GM21367 (cell line): ENCODE data around the gene CA4.
"Not testable (repeated sequence)": the region's sequence is repeated elsewhere in the genome, so short reads cannot be mapped to it uniquely, and the experiment has no call there.

Experiments used
- ATAC-seq: cut with Tn5 transposase; IDR thresholded peaks from one replicate; pipeline ENCODE4 v1.9.1; 2021; ENCODE audit not compliant: unreplicated experiment

The CA4 gene

DNA sequence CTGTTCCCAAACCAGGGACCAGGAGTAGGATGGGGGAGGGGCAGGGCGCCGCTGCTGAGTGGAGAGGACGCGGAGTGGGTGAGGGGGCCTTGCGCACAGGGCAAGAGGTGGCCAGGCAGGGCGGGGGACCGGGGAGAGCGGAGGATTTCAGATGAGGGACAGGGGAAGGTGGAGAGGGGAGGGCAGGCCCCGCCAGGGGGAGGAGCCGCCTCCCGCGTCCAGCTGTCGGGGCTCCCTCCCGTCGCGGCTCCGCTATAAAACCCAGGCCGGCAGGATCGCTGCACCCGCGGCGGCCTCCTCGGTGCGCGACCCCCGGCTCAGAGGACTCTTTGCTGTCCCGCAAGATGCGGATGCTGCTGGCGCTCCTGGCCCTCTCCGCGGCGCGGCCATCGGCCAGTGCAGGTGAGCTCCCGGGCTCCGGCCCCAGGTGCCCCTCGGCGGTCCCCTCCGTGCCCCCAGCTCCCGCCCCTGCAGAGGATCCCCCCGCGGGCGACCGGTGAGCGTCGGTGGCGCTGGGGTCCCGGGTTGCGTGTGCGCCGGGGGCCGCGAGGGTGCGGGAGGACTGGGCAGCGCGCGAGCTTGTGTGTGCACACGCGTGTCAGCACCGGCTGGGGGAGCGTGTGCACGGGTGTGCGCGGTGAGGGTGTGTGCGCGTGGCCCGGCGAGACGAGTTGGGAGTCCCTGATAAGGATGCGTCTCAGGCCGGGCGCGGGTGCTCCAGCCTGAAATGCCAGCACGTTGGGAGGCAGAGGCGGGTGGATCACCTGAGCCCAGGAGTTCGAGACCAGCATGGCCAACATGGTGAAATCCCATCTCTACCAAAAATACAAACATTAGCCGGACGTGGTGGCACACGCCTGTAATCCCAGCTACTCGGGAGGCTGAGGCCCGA lies at the start of gene CA4:
CA4 (plus strand) TSS at position 283 of the 892 bp plus-strand sequence; CDS start at position 345, 62 bp downstream.
- no peak for ATAC-seq

DNA sequence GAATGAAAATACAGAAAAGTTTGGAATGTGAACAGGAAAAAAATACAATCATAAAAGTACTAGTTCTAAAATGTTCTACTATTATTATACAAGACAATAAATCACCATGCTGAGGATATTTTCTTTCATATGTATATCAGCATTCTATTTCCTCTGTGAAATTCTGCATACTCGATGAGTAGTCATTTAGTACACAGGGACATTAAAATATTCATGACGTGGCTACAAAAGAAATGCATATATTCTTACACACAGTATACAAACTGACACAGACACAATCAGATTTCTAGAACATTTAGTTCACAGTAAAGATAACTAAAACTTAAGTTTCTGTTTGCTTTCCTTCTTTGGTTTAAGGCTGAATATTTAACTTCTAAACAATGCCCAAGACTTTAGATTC lies 49.2 kb upstream of the CA4 start:
- not testable (repeated sequence) for ATAC-seq

DNA sequence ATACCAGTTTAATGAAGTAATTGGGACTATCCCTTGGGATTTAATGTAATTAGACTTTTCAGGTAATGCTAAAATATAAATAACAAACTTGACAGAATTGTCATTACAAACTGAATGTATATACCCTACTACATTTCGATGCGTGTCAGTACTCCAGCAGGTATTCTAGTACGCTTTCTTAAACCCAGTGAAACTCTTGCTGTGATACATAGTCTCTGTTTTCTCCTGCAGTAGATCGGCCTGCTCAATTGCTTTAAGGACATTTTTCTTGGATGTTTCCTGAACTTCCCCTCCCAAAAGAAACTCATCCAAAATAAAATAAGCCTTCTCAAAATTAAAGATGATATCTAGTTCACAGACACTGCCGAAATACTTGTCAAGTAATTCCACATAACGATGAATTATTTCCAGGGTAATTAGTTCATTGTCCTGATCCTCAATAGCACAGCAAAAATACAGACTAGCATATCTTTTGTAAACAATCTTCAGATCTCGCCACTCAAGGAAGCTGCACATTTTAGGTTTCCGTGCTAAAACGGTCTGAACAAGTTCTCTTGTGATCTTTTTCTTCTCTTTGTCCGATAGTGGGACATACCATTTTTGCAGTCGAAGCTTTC lies 47.6 kb upstream of the CA4 start:
- not testable (repeated sequence) for ATAC-seq

DNA sequence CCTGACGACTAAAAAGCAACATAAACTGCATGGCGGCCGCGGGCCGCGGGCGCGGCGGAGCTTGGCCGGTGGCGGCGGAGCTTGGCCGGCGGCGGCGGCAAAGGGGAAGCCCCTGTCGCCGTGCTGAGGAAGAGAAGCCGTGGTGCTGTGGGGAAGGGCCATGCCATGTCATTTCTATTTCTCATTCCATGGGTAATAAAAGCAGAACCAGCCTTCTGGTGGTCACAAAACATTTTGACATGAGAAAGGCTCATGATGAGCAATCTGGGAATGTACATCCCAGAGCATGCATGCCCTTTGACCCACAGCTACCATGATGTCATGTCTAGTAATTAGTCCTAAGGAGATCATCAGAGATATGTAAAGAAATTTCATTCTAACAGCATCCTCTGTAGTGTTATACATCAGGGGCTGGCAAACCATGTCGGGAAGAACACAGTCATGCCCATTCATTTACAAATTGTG lies 47.1 kb upstream of the CA4 start:
- ATAC-seq, result no peak

DNA sequence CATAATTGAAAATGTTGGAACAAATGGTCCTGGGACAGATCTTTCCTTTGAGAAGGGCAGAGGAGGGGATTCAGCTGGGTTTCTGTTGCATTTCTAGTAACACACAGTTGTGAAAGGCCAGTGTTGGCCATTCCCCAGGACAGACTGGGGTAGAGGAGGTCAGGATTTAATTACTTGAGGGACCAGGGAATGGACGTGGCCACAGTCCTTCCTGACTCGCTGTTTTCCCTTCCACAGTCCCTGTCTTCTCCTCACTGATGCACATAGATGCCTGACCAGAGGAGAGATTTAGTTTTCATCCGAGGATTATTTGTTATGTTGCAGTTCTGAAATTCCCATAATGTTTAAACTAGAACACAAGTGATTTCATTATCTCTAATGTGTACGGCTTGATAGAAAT lies 45.8 kb upstream of the CA4 start:
- ATAC-seq, result no peak

DNA sequence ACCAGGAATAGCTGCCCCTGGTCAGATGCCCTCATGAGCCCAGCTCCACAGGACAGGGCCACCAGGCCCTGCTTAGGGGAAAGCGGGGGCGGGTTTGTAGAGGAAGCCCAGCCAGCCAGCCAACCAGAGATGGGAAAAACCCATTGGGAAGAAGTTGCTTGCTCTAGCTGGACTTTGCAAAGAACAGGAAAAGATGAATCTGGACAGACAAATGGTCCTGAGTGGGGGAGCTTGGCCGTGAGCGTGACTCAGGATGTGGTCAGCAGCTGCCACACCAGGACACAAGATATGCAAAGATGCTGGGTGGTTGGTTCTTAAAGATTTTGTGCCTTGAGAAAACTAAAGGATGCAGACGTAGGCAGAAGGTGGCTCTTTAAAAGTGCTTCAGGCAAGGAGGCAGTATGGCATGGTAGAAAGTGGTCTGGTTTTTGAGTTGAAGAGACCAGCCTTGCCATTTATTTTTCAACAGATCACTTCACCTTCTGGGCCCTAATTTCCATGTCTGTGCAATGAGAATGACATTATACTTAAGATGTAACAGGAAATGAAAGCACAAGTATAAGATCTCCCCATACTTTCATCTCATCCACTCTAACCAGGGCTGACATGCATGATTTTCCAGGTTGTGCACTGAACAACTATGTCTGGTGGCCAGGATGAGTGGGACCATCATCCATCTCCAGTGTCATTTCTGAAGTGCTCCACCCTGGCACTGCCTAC lies 43.3 kb upstream of the CA4 start:
- no peak for ATAC-seq

DNA sequence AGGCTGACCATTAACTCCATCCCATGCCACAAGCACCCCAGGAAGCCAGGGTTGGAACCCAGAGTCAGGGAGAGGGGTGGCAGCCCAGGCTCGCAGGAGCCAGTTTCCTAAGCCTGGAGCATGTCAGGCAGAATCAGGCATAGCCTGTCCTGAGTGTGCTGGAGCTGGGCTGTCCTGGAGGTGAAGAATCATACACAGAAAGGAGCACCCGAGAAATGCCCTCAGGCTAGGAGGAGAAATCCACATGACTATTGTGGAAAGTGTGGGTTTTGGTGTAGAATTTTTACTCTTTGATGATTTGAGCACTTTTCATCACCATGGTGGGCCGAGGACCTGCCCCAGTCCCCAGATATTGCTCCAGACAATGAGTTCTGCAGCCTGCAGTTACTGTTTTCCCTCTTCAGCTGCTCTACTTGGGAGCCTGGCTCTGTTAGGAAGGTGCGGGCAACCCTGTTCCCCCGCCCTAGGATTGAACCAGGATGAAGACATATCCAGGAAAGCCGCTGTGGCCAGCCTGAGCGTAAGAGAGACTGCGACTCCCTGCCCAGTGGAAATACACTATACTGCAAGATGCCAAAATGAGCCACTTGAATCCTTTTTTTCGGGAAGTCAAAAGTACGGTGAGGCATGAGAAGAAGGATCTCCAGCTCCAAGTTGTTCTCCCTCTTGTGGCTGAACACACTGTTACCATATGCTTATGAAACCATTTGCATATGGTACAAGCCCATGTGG lies 42.1 kb upstream of the CA4 start:
- ATAC-seq, result no peak

DNA sequence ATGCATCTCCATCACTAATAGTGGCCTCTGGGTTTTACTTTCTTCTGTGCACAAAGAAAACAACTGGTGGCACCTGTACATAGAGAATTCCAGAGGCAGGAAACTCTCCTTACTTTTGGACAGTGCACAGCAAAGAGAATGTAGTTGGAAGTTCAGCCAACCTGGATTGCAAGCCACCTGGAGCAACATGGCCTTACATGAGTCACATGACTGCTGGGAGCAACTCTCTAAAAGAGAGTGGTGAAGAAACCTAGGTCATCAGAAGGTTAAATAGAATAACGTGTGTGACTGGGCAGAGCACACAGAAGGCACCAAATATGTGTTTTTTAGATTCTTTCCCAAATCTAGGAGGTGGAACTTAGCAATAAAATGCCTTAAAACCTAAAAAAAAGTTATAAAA lies 41.5 kb upstream of the CA4 start:
- ATAC-seq, result not testable (repeated sequence)

DNA sequence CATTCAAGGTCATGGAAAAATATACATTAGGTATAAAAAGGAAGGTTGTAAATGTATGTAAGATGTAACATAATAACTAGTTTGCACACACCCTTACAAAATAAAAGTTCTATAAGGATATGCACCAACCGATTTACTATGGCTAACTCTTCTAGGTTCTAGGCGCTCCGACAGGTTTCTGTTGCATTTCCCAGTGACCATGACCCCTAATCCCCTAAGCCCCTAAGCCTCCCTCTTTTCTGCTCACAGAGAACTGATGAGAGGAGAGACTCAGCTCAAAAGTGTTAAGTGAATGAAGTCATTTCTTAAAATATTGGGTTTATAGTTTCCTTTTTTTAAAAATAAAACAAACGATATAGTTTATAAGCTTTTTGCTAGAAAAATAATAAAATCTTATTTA lies 41.1 kb upstream of the CA4 start:
- ATAC-seq, result no peak

DNA sequence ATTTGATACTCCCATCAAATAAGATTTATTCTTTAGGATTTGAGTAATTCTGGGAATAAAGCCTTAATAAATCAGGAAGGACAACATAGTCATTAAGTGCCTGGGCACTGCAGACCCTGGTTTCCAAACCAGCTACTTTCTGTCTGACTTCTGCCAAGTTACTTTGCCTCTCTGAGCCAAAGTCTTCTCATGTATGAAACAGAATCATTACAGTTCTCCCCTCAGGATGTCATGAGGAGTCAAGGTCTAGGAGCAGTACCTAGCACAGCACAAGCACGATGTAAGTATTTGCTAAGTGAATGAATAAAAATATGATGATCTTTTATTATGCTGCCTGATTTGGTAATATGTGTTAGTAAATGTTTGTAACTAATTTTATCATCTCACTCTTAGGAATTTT lies 40.6 kb upstream of the CA4 start:
- ATAC-seq, result no peak

DNA sequence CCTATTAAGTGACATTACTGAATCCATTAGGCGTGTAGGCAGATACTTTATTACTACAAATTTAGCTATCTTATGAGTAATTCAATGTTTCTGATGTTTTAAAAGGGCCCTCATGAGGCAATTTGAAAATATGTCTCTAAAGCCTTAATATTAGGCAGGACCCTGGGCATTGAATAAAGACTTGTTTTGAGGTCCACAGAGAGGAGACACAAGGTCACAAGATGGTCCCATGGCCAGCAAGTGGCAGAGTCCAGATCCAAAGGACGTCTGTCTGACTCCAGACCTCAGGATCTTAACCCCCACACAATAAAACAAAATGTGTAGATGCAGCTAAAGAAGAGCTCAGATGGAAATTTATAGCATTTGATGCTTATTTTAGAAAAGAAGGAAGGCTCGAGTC lies 39.2 kb upstream of the CA4 start:
- ATAC-seq, result no peak

DNA sequence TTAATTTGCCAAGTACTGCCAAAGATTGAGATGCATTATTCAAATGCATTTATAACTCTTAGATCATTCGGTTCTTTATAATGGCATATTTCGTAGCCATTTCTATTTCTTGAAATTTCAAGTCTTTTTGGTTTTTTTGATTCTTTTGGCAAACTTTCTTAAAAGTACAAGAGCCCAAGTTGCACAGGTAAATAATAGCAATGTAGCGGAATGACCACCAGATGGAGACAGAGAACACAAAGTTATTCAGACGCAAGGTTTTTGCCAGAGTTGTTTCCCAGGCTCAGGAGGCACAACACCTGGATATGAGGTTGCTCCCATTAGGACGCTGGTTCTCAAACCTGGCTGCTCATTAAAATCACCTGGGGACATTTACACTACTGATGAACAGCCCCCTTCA lies 38.1 kb upstream of the CA4 start:
- ATAC-seq, result not testable (repeated sequence)

DNA sequence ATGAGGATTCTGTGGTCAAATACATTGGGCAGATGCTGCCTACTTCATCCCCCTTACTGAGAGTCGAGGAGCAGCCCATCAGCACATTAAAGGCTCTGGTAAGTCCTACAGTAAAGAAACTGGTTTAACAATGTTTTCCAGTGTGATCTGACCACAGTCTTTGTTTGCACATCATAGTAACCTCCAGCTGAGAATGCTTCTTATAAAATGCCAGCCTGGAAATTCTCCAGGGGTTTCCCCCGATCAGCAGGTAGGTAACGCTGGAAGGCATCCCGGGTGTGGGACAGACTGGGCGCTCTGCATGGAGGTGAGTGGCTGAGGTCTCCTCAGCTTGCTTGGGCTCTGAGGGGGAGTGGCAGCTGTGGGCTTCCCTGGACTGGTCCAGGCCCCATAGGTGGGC lies 34.4 kb upstream of the CA4 start:
- not testable (repeated sequence) for ATAC-seq

DNA sequence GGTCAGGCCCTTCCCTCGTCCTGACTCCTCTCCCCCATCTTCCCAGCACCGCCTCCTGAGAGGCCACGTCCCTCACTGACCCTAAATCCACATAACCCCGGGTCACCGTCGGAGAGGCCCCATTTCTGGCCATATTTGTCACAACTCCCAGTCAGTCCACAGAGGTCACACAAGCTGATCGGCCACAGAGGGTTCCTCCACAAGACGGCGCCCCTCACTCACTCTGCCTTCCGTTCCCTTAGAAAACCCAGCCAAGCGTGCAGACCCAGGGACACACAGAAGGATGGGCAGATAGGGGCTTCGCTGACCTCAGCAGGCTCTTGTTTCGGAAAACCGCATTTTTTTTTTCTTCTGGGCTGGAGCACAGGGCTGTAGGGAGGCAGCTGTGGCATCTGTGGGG lies 33.6 kb upstream of the CA4 start:
- ATAC-seq, result not testable (repeated sequence)

DNA sequence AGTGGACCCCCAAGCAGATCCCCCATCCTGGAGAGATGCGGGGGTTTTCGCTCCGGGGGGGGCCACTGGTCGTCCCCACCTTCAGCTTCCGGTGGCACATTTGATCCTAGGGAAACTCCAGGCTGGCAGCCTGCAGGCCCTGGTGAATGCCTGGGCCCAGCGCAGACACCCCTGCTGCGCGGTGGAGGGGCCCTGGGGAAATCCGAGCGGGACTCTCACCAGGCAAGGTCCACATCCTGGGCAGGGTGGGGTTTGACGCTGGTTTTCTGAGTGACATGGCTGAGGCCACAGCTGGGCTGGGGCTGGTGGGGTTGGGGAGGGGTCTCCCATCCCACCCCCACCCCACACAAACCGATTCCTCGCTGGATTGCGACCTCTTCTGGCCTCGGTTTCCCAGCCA lies 30.6 kb upstream of the CA4 start:
- ATAC-seq, result not testable (repeated sequence)

DNA sequence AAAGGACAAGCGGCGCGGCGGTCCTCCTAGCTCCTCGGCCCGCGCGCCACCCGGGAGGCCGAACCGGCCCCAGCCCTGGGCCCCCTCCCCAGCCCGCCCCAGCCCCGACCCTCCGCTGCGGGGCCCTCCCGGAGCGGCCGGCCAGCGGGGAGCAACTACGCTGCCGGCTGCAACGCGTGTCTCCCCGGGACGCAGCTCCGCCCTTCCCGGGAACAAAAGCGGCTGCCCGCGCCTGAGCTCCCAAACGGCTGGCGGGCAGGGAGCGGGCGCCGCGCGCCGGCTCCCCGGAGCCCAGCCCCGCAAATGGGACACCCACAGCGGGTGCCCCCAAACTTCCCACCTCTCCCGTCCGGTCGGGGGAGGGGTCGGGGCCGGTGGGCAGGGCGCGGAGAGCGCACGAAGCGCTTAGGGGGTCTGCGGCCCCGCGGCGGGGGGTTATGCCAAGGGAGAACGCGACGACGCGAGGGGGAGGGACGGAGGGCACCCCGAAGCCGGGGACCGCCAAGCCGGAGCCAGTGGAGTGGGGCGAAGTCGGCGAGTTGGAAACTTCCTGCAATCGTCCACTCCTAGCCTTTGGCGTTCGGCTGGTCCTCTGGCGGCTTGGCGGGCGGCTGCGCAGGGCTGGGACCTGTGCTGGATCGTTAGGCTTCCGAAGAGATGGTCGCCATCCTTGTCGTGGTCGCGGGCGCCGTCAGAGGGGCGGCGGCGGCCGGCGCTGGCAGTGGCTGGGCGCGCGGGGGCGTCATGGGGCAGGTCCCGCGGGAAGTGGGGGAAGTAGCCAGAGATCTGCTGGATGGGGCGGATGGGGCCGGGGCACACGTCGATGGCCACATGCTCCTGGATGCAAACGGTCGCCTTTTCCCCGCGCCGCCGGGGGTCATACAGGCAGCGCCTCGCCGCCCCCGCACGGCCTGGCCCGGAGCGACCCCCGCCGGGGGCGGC lies 29.7 kb upstream of the CA4 start:
- not testable (repeated sequence) for ATAC-seq

DNA sequence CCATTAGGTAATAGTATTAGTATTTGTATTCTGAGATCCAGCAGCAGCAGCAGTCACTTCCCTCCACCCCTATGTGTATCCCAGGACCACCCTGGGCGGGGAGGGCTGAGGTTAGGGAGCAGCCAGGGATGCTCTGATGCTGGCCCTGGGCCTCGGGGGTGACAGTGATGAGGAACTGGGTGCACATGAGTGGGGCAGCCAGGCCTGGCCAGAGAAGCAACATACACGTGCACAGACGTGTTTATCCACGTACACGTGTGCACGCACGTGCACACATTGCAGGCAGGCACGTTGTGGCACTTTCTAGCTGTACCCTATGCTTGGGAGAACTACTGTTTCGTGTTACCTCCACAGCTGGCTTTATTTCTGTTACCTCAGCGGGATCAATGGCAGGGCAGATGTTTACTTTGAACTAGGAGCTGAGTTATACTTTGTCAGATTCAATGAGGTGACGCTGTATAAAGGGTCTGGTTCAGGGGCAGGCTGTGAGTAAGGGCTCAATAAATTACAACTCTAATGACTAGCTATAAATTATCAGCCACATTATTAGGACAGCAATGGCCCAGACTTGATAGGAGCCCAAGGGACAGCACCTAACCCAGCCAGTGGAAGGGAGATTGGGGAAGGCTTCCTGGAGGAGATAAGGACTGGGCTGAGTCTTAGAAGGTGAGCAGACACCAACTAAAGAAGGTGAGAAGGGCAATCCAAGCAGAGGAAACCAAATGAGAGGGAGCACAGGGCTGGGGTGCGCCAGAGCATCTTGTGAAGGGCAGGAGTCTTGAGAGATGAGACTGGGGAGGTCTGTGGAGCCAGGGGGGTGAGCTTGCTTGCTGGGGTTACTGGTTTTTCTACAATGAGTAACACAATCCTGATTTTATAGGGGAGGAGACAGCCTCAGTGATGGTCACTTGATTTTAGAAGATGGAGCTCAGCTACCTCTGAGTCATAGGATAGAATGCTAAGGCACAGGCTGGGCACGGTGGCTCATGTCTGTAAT lies 22.4 kb upstream of the CA4 start:
- ATAC-seq, result no peak

DNA sequence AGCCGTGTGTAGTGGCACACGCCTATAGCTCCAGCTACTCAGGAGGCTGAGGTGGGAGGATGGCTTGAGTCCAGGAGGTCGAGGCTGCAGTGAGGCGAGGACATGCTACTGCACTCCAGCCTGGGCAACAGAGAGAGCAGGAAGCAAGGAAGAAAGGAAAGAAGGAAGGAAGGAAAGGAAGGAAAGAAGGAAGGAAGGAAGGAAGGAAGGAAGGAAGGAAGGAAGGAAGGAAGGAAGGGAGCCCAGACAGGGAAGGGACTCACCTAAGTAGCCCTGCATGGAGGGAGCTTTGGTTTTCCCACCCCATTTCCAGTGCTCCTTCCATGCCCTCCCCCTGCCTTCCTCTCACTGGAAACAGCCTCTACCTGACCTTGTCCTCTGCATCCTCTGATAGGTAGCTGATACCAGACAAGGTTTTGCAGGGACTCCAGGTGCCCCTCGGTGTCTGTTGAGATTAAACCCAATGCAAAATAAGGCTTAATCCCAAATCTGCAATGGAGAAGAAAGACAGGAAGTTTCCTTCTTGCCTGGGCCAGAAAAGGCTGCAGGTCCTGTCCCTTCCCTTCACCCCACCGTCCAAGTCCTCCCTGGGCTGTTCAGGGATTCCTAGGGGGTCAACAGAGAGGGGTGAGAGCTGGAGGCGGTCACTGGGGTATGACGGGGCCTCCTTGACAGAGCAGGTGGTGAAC lies 21.5 kb upstream of the CA4 start:
- no peak for ATAC-seq
